Measurements from ENCODE around the gene PHACTR4. TPM values are rescaled to one million over a fixed set of nuclear protein-coding genes. Genes with fewer than 3 reads are reported as not detected.

The PHACTR4 gene
- total and polyA plus RNA-seq, 9 of the 15 experiments (the other 6 are each of a cell fraction or from before 2014, with no cell fraction given): 6.4 to 43.6 (median 14.2) TPM

DNA sequence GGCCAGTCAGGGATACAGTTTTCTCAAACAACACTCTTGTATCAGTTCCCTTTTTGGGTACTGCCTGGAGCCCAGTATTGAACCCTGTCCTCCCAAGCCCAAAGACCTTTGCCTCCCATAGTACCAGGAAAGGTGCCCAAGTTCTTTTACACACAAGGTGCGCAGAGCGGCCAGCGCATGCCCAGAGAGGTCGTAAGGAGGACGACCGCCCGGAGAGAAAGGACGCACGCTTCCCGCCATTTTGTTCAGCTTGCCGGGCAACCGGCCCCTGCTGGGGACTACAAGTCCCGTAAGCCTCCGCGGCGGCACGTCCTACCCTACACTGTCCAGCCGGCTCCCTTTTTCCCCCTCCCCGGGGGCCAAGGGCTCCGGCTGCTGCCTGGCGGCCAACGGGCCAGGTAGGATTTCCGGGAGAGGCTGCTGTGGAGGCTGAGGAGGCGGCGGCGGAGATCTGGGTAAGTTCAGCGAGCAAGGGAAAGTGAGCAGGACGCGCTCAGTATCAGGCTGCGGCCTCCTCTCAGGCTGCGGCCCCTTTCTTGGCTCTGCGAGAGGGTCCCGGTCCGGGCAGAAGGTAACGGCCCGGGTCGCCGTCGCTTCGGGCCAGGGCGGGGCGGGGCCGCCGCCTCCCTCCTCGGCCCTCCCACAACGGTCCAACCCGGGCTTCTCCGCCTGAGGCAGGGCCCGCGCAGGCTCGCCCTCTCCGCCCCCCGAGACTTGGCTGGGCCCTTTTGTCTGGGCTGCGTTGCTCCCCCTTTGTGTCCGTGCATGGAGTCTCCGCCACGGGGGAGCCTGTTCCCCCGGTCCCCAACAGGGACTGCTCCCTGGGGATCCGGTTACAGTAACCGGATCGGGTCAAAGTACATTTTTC lies at the start of gene PHACTR4 (continued):
- TF ChIP-seq, protein P1, sequence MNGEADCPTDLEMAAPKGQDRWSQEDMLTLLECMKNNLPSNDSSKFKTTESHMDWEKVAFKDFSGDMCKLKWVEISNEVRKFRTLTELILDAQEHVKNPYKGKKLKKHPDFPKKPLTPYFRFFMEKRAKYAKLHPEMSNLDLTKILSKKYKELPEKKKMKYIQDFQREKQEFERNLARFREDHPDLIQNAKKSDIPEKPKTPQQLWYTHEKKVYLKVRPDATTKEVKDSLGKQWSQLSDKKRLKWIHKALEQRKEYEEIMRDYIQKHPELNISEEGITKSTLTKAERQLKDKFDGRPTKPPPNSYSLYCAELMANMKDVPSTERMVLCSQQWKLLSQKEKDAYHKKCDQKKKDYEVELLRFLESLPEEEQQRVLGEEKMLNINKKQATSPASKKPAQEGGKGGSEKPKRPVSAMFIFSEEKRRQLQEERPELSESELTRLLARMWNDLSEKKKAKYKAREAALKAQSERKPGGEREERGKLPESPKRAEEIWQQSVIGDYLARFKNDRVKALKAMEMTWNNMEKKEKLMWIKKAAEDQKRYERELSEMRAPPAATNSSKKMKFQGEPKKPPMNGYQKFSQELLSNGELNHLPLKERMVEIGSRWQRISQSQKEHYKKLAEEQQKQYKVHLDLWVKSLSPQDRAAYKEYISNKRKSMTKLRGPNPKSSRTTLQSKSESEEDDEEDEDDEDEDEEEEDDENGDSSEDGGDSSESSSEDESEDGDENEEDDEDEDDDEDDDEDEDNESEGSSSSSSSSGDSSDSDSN (IDR thresholded peaks at IDR 0.05; ENCODE audit: borderline replicate concordance in 1 of 2, low read depth in 2 of 2, low read length in 2 of 2): peak; percentile 68 to 98; a peak in 3 of 4 replicates
- TF ChIP-seq, protein P2, sequence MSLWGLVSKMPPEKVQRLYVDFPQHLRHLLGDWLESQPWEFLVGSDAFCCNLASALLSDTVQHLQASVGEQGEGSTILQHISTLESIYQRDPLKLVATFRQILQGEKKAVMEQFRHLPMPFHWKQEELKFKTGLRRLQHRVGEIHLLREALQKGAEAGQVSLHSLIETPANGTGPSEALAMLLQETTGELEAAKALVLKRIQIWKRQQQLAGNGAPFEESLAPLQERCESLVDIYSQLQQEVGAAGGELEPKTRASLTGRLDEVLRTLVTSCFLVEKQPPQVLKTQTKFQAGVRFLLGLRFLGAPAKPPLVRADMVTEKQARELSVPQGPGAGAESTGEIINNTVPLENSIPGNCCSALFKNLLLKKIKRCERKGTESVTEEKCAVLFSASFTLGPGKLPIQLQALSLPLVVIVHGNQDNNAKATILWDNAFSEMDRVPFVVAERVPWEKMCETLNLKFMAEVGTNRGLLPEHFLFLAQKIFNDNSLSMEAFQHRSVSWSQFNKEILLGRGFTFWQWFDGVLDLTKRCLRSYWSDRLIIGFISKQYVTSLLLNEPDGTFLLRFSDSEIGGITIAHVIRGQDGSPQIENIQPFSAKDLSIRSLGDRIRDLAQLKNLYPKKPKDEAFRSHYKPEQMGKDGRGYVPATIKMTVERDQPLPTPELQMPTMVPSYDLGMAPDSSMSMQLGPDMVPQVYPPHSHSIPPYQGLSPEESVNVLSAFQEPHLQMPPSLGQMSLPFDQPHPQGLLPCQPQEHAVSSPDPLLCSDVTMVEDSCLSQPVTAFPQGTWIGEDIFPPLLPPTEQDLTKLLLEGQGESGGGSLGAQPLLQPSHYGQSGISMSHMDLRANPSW (CRISPR knock-in tag; IDR thresholded peaks at IDR 0.05): 0 out of 2 replicates have a peak, but pooled peaks have one; percentile 32
- no peak for TF ChIP-seq CAMTA2 (CRISPR knock-in tag; conservative IDR thresholded peaks at IDR 0.05)
- peak; percentile 78 for TF ChIP-seq ELF2 (CRISPR knock-in tag; IDR thresholded peaks at IDR 0.05)
- TF ChIP-seq MEF2D (tag; conservative IDR thresholded peaks at IDR 0.05; ENCODE audit: low read depth): 0 out of 2 replicates have a peak, but pooled peaks have one; percentile 29
- TF ChIP-seq ZSCAN32 (CRISPR knock-in tag; IDR thresholded peaks at IDR 0.05): no peak
- TF ChIP-seq RBM39 (optimal IDR thresholded peaks at IDR 0.05; ENCODE audit: low read depth, low read length): no peak
- TF ChIP-seq ZNF175 (CRISPR knock-in tag; IDR thresholded peaks at IDR 0.05; ENCODE audit: low read depth): 0 out of 2 replicates have a peak, but pooled peaks have one; percentile 28
- TF ChIP-seq NR2C1 (IDR thresholded peaks at IDR 0.05): peak; percentile 9; the same call in 1 of the 2 replicates
- TF ChIP-seq NR2C1 (tag; IDR thresholded peaks at IDR 0.05): peak; percentile 77
- peak; percentile 56; the same call in 1 of the 2 replicates for TF ChIP-seq GATAD2A (IDR thresholded peaks at IDR 0.05)
- peak; percentile 90 for TF ChIP-seq E2F3 (CRISPR knock-in tag; IDR thresholded peaks at IDR 0.05)
- TF ChIP-seq, protein P3, sequence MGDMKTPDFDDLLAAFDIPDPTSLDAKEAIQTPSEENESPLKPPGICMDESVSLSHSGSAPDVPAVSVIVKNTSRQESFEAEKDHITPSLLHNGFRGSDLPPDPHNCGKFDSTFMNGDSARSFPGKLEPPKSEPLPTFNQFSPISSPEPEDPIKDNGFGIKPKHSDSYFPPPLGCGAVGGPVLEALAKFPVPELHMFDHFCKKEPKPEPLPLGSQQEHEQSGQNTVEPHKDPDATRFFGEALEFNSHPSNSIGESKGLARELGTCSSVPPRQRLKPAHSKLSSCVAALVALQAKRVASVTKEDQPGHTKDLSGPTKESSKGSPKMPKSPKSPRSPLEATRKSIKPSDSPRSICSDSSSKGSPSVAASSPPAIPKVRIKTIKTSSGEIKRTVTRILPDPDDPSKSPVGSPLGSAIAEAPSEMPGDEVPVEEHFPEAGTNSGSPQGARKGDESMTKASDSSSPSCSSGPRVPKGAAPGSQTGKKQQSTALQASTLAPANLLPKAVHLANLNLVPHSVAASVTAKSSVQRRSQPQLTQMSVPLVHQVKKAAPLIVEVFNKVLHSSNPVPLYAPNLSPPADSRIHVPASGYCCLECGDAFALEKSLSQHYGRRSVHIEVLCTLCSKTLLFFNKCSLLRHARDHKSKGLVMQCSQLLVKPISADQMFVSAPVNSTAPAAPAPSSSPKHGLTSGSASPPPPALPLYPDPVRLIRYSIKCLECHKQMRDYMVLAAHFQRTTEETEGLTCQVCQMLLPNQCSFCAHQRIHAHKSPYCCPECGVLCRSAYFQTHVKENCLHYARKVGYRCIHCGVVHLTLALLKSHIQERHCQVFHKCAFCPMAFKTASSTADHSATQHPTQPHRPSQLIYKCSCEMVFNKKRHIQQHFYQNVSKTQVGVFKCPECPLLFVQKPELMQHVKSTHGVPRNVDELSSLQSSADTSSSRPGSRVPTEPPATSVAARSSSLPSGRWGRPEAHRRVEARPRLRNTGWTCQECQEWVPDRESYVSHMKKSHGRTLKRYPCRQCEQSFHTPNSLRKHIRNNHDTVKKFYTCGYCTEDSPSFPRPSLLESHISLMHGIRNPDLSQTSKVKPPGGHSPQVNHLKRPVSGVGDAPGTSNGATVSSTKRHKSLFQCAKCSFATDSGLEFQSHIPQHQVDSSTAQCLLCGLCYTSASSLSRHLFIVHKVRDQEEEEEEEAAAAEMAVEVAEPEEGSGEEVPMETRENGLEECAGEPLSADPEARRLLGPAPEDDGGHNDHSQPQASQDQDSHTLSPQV (IDR thresholded peaks at IDR 0.05): peak; percentile 91
- TF ChIP-seq CBX1 (IDR thresholded peaks at IDR 0.05; ENCODE audit: low read depth): 0 out of 2 replicates have a peak, but pooled peaks have one; percentile 46
- TF ChIP-seq MTA3 (IDR thresholded peaks at IDR 0.05; ENCODE audit: borderline replicate concordance): peak; percentile 89
- TF ChIP-seq LEF1 (IDR thresholded peaks at IDR 0.05): no peak
- peak; percentile 31; the same call in 1 of the 2 replicates for TF ChIP-seq ARID1B (IDR thresholded peaks at IDR 0.05)
- TF ChIP-seq, protein P4, sequence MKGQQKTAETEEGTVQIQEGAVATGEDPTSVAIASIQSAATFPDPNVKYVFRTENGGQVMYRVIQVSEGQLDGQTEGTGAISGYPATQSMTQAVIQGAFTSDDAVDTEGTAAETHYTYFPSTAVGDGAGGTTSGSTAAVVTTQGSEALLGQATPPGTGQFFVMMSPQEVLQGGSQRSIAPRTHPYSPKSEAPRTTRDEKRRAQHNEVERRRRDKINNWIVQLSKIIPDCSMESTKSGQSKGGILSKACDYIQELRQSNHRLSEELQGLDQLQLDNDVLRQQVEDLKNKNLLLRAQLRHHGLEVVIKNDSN (CRISPR knock-in tag; IDR thresholded peaks at IDR 0.05): peak; percentile 21; the same call in 1 of the 2 replicates

Data from K562 (cell line).